ENCODE measurements around the gene ARAP1. TPM values are rescaled to one million over a fixed set of nuclear protein-coding genes. Genes with fewer than 3 reads are reported as not detected.
A peak's percentile ranks its signal among the peaks of the same experiment; 100 is the strongest.

The ARAP1 gene
- total RNA-seq, 1 donor from 2014 or later = 17.6 TPM

GRCh38 chr11:72701466-72701865, 50.7 kb downstream of the ARAP1 start:
- no peak overlapping the region for H3K4me2 ChIP-seq
- no peak for DNase-seq (ENCODE audit: low spot score)
- no peaks in the 10 kb centered on the region for H3K79me2 ChIP-seq (ENCODE audit: low read depth)
- H4K20me1 ChIP-seq (ENCODE audit: low read depth) = peaks cover 38% of the 10 kb centered on the region
- Mint-ChIP-seq H3K9me3 (no peaks in the 10 kb centered on the region), H3K36me3 (no peaks in the 10 kb centered on the region), H3K27me3 (ENCODE audit: insufficient read depth, low read depth) (no peaks in the 10 kb centered on the region), H3K27ac (no peak overlapping the region), H3K4me3 (no peak overlapping the region), H3K4me1 (peaks cover 42% of the 10 kb centered on the region)
- peaks cover 40% of the 10 kb centered on the region for H3K4me1 ChIP-seq
- no peak overlapping the region for H3K4me3 ChIP-seq
- H3K9me3 ChIP-seq (ENCODE audit: low read depth) = no peaks in the 10 kb centered on the region
- H3K27ac ChIP-seq = no peak overlapping the region
- no peak overlapping the region for H2AFZ ChIP-seq (replicated peaks)
- no peaks in the 10 kb centered on the region for H3K36me3 ChIP-seq
- H3F3A ChIP-seq (ENCODE audit: low read depth) = peaks cover 27% of the 10 kb centered on the region
- TF ChIP-seq CTCF (IDR thresholded peaks at IDR 0.05) (no peak), EZH2 (IDR thresholded peaks at IDR 0.05) (no peak), EZH2phosphoT487 (IDR thresholded peaks at IDR 0.05) (no peak)
- no peaks in the 10 kb centered on the region for H3K27me3 ChIP-seq
- no peak overlapping the region for H3K9ac ChIP-seq

GRCh38 chr11:72700146-72700545, 52.1 kb downstream of the ARAP1 start:
- DNase-seq (ENCODE audit: low spot score) = no peak
- no peak overlapping the region for H3K9ac ChIP-seq
- H3K9me3 ChIP-seq (ENCODE audit: low read depth) = no peaks in the 10 kb centered on the region
- no peak overlapping the region for H3K27ac ChIP-seq
- peaks cover 14% of the 10 kb centered on the region for H3F3A ChIP-seq (ENCODE audit: low read depth)
- no peaks in the 10 kb centered on the region for H3K27me3 ChIP-seq
- no peaks in the 10 kb centered on the region for H3K27me3 Mint-ChIP-seq (ENCODE audit: insufficient read depth, low read depth)
- peaks cover 30% of the 10 kb centered on the region for H3K4me1 Mint-ChIP-seq
- H3K9me3 Mint-ChIP-seq = no peaks in the 10 kb centered on the region
- H2AFZ ChIP-seq (replicated peaks) = no peak overlapping the region
- H3K27ac Mint-ChIP-seq = peak overlapping the region; percentile 65
- H3K4me3 ChIP-seq = no peak overlapping the region
- H3K79me2 ChIP-seq (ENCODE audit: low read depth) = no peaks in the 10 kb centered on the region
- no peak for TF ChIP-seq CTCF (IDR thresholded peaks at IDR 0.05)
- TF ChIP-seq EZH2phosphoT487 (IDR thresholded peaks at IDR 0.05) = no peak
- TF ChIP-seq EZH2 (IDR thresholded peaks at IDR 0.05) = no peak
- H3K36me3 Mint-ChIP-seq = peaks cover 3% of the 10 kb centered on the region
- H3K36me3 ChIP-seq = no peaks in the 10 kb centered on the region
- peaks cover 27% of the 10 kb centered on the region for H3K4me1 ChIP-seq
- H3K4me2 ChIP-seq = no peak overlapping the region
- peaks cover 25% of the 10 kb centered on the region for H4K20me1 ChIP-seq (ENCODE audit: low read depth)
- peak overlapping the region; percentile 35 for H3K4me3 Mint-ChIP-seq

- no peak overlapping the region for H3K27ac Mint-ChIP-seq
- Histone ChIP-seq H3K36me3 (no peaks in the 10 kb centered on the region), H3K4me1 (peaks cover 4% of the 10 kb centered on the region), H3K9me3 (ENCODE audit: low read depth) (no peaks in the 10 kb centered on the region), H3K27ac (no peak overlapping the region), H3K4me3 (no peak overlapping the region), H2AFZ (replicated peaks) (no peak overlapping the region), H3K9ac (no peak overlapping the region), H3K4me2 (no peak overlapping the region), H3K27me3 (no peaks in the 10 kb centered on the region), H3K79me2 (ENCODE audit: low read depth) (no peaks in the 10 kb centered on the region), H4K20me1 (ENCODE audit: low read depth) (peaks cover 2% of the 10 kb centered on the region), H3F3A (ENCODE audit: low read depth) (no peaks in the 10 kb centered on the region)
- no peak for TF ChIP-seq EZH2phosphoT487 (IDR thresholded peaks at IDR 0.05)
- TF ChIP-seq EZH2 (IDR thresholded peaks at IDR 0.05) = no peak
- TF ChIP-seq CTCF (IDR thresholded peaks at IDR 0.05) = no peak
- H3K27me3 Mint-ChIP-seq (ENCODE audit: insufficient read depth, low read depth) = peaks cover 2% of the 10 kb centered on the region
- H3K36me3 Mint-ChIP-seq = peaks cover 7% of the 10 kb centered on the region
- H3K9me3 Mint-ChIP-seq = no peaks in the 10 kb centered on the region
- H3K4me1 Mint-ChIP-seq = peaks cover 12% of the 10 kb centered on the region
- no peak overlapping the region for H3K4me3 Mint-ChIP-seq
- DNase-seq (ENCODE audit: low spot score) = no peak
These were observed 54.4 kb downstream of the ARAP1 start for GRCh38 chr11:72697814-72698213.
